ENCODE results near the gene LRRTM4. TPM values are rescaled to one million over a fixed set of nuclear protein-coding genes. Genes with fewer than 3 reads are reported as not detected.
A peak's percentile ranks its signal among the peaks of the same experiment; 100 is the strongest.

The LRRTM4 gene
- total and polyA plus RNA-seq, 10 of the 15 experiments (the other 5 are each of a cell fraction or from before 2014, with no cell fraction given): 0.01 to 1.0 TPM; not detected in 8

GRCh38 chr2:76953733-76954347 is 568.3 kb downstream of the LRRTM4 start:
- Histone ChIP-seq H3K4me1 (ENCODE audit: control insufficient read depth, insufficient read depth, low read length) (no peaks in the 10 kb centered on the region), H3K4me2 (ENCODE audit: control insufficient read depth, insufficient read depth) (no peak overlapping the region), H3K4me3 (no peak overlapping the region), H3K27me3 (replicated peaks in 1 of 2; ENCODE audit: control insufficient read depth in 2 of 2, insufficient read depth in 2 of 2, low read length in 1 of 2) (no peaks in the 10 kb centered on the region), H4K20me1 (ENCODE audit: control insufficient read depth, insufficient read depth) (no peaks in the 10 kb centered on the region), H2AFZ (ENCODE audit: control insufficient read depth, low read depth, low read length) (no peak overlapping the region), H3K27ac (ENCODE audit: control insufficient read depth, insufficient read depth) (no peak overlapping the region), H3K79me2 (ENCODE audit: control insufficient read depth, insufficient read depth, low read length) (no peaks in the 10 kb centered on the region), H3K9ac (ENCODE audit: control insufficient read depth, insufficient read depth, low read length) (no peak overlapping the region), H3K36me3 (ENCODE audit: control insufficient read depth in 2 of 2, insufficient read depth in 2 of 2, low read length in 1 of 2) (no peaks in the 10 kb centered on the region), H3K9me3 (replicated peaks; ENCODE audit: control insufficient read depth, insufficient read depth, low read length) (no peaks in the 10 kb centered on the region)
- ChIA-PET SMC1A (ENCODE audit: uncharacterized antibody, unreplicated experiment) (interaction anchor here (0.8 to 2.0 kb wide), 7 partner anchors 9 to 438 kb away, joined by 3 to 8 read pairs (median 3); no protein-coding TSS in a partner anchor), CTCF (interaction anchor here (0.7 to 2.4 kb wide), 9 partner anchors 9 to 1474 kb away, joined by 3 to 8 read pairs (median 5); no protein-coding TSS in a partner anchor), RAD21 (ENCODE audit: unreplicated experiment) (interaction anchor here (1.2 to 1.5 kb wide), 2 partner anchors 19 to 568 kb away, joined by 3 to 4 read pairs; partner anchors contain the start of gene LRRTM4), POLR2A (no interaction called here)
- whole genome bisulfite sequencing (ENCODE audit: insufficient coverage, insufficient replicate concordance, low lambda C conversion rate, missing lambda C conversion rate): 20% methylated on average over 3 of the region's 3 CpGs
- in situ Hi-C loops (cut with MboI) (no loop called here), intact Hi-C loops (cut with micrococcal nuclease; ENCODE audit: unreplicated experiment) (loop anchor here (10.0 kb wide), 1 partner anchor 1021 kb away; no protein-coding TSS in a partner anchor)
- FAIRE-seq (peak; percentile 44), DNase-seq (ENCODE audit: low read depth, low spot score) (peak; percentile 17), ATAC-seq (peak; percentile 92)
- BruUV-seq (replicated peaks): no TSS peak
- TF ChIP-seq RELB (IDR thresholded peaks at IDR 0.05; ENCODE audit: low read depth) (no peak), RCOR1 (conservative IDR thresholded peaks at IDR 0.05; ENCODE audit: low read depth, low read length) (no peak), GATAD2B (conservative IDR thresholded peaks at IDR 0.05; ENCODE audit: low read depth) (no peak), RAD21 (IDR thresholded peaks at IDR 0.05; ENCODE audit: insufficient read depth, low read depth, low read length) (peak; percentile 76), SP1 (IDR thresholded peaks at IDR 0.05; ENCODE audit: low read depth, low read length) (no peak), JUNB (IDR thresholded peaks at IDR 0.05) (no peak), RELA (IDR thresholded peaks at IDR 0.05; ENCODE audit: borderline replicate concordance, partially characterized antibody) (no peak), PAX8 (IDR thresholded peaks at IDR 0.05) (no peak), MXI1 (IDR thresholded peaks at IDR 0.05; ENCODE audit: low read depth, low read length) (no peak), CTCF (IDR thresholded peaks at IDR 0.05 in 2 of 3, conservative IDR thresholded peaks at IDR 0.05 in 1 of 3; ENCODE audit: control insufficient read depth in 2 of 3, extremely low read depth in 1 of 3, insufficient read depth in 1 of 3, low read depth in 3 of 3, low read length in 3 of 3) (peak; percentile 63 to 77 (median 73)), POLR2AphosphoS2 (IDR thresholded peaks at IDR 0.05; ENCODE audit: low read depth, low read length) (no peak), MEF2B (IDR thresholded peaks at IDR 0.05; ENCODE audit: partially characterized antibody, poor library complexity, severe bottlenecking) (no peak), MTA3 (IDR thresholded peaks at IDR 0.05; ENCODE audit: borderline replicate concordance, low read length) (no peak), SPI1 (IDR thresholded peaks at IDR 0.05; ENCODE audit: borderline replicate concordance, insufficient read depth, low read depth, low read length) (no peak), SMAD5 (IDR thresholded peaks at IDR 0.05; ENCODE audit: low read depth) (no peak), ZBTB33 (IDR thresholded peaks at IDR 0.05) (no peak), SMC3 (IDR thresholded peaks at IDR 0.05; ENCODE audit: borderline replicate concordance, low read length) (peak; percentile 92), SUZ12 (IDR thresholded peaks at IDR 0.05; ENCODE audit: unreplicated experiment) (no peak), ESRRA (IDR thresholded peaks at IDR 0.05; ENCODE audit: low read length) (no peak), TARDBP (IDR thresholded peaks at IDR 0.05; ENCODE audit: borderline replicate concordance) (no peak)

Data from GM12878 (cell line).